Measurements from ENCODE around the gene GPT2. TPM values are rescaled to one million over a fixed set of nuclear protein-coding genes. Genes with fewer than 3 reads are reported as not detected.

Gene GPT2
- total and polyA plus RNA-seq, 2 experiments from 2014 or later, result 41.0 to 51.3 TPM

DNA sequence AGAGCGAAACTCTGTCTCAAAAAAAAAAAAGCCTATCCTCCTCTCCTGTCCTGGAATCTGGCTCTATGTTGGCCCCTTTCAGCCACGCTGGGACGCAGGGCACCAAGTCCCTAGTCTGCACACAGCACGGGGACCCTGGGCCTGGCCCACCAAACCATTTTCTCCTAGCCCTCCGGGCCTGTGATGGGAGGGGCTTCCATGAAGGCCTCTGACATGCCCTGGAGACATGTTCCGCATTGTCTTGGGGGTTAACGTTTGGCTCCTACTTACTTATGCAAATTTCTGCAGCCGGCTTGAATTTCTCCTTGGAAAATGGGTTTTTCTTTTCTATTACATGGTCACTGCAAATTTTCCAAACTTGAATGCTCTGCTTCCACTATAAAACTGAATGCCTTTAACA, 12.6 kb upstream of the GPT2 start:
- H3K9me2 ChIP-seq (replicated peaks; ENCODE audit: insufficient read depth), result no peaks in the 10 kb centered on the region
- no peak overlapping the region for H3K27ac ChIP-seq
- no peaks in the 10 kb centered on the region for H3K36me3 ChIP-seq (replicated peaks; ENCODE audit: insufficient read depth, low read depth)
- no peak overlapping the region for H2AFZ ChIP-seq
- no peaks in the 10 kb centered on the region for H3K27me3 ChIP-seq
- no peak for TF ChIP-seq EZH2 (IDR thresholded peaks at IDR 0.05; ENCODE audit: borderline replicate concordance)
- no peak for TF ChIP-seq CTCF (IDR thresholded peaks at IDR 0.05; ENCODE audit: poor library complexity)
- no peak for TF ChIP-seq EZH2phosphoT487 (IDR thresholded peaks at IDR 0.05; ENCODE audit: low read depth, severe bottlenecking, unreplicated experiment)
- DNase-seq (ENCODE audit: low spot score), result no peak
- no peaks in the 10 kb centered on the region for H4K20me1 ChIP-seq (ENCODE audit: insufficient read depth, poor library complexity, severe bottlenecking)
- H3K79me2 ChIP-seq, result no peaks in the 10 kb centered on the region
- no peaks in the 10 kb centered on the region for H3K4me1 ChIP-seq (ENCODE audit: insufficient read depth)
- 73% methylated on average over 8 of the region's 8 CpGs for WGBS (ENCODE audit: low lambda C conversion rate, missing lambda C conversion rate)
- H3K9me3 ChIP-seq (ENCODE audit: low read depth), result no peaks in the 10 kb centered on the region
- H3K4me2 ChIP-seq, result no peak overlapping the region
- no peak overlapping the region for H3K4me3 ChIP-seq

DNA sequence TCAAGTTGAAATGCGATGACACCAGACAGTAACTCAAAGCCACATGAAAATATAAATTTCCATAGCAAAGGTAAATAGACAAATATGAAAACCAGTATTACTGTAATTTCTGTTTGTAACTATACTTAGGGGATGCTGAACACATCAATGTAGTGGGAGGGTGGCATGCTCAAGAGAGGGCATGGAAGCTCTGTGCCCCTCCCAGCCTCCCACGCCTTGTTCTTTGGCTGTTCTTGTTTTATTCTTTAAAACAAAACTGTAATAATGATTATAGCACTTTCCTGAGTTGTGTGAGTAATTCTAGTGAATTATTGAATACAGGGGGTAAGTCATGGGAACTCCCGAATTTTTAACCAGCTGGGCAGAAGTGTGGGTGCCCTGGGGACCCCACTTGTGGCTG, 11.0 kb upstream of the GPT2 start:
- Histone ChIP-seq H3K27ac (no peak overlapping the region), H3K27me3 (no peaks in the 10 kb centered on the region), H2AFZ (no peak overlapping the region), H3K4me1 (ENCODE audit: insufficient read depth) (no peaks in the 10 kb centered on the region), H3K9me3 (ENCODE audit: low read depth) (no peaks in the 10 kb centered on the region), H3K79me2 (no peaks in the 10 kb centered on the region), H3K4me2 (no peak overlapping the region), H3K36me3 (replicated peaks; ENCODE audit: insufficient read depth, low read depth) (no peaks in the 10 kb centered on the region), H3K4me3 (no peak overlapping the region), H4K20me1 (ENCODE audit: insufficient read depth, poor library complexity, severe bottlenecking) (no peaks in the 10 kb centered on the region), H3K9me2 (replicated peaks; ENCODE audit: insufficient read depth) (no peaks in the 10 kb centered on the region)
- WGBS (ENCODE audit: low lambda C conversion rate, missing lambda C conversion rate), result 93% methylated on average over 3 of the region's 3 CpGs
- no peak for DNase-seq (ENCODE audit: low spot score)
- no peak for TF ChIP-seq EZH2phosphoT487 (IDR thresholded peaks at IDR 0.05; ENCODE audit: low read depth, severe bottlenecking, unreplicated experiment)
- TF ChIP-seq CTCF (IDR thresholded peaks at IDR 0.05; ENCODE audit: poor library complexity), result no peak
- no peak for TF ChIP-seq EZH2 (IDR thresholded peaks at IDR 0.05; ENCODE audit: borderline replicate concordance)

DNA sequence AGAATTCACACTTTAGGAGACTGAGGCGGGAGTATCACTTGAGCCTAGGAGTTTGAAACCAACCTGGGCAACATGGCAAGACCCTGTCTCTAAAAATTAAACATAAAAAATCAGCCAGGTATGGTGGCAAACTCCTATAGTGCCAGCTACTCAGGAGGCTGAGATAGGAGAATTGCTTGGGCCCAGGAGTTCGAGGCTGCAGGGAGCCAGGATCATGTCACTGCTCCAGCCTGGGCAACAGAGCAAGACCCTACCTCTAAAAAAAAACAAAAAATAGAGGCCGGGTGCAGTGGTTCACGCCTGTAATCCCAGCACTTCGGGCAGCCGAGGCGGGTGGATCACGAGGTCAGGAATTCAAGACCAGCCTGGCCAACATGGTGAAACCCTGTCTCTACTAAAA, 8.9 kb upstream of the GPT2 start:
- H4K20me1 ChIP-seq (ENCODE audit: insufficient read depth, poor library complexity, severe bottlenecking), result no peaks in the 10 kb centered on the region
- no peak overlapping the region for H3K27ac ChIP-seq
- TF ChIP-seq EZH2phosphoT487 (IDR thresholded peaks at IDR 0.05; ENCODE audit: low read depth, severe bottlenecking, unreplicated experiment) (no peak), CTCF (IDR thresholded peaks at IDR 0.05; ENCODE audit: poor library complexity) (no peak), EZH2 (IDR thresholded peaks at IDR 0.05; ENCODE audit: borderline replicate concordance) (no peak)
- DNase-seq (ENCODE audit: low spot score), result no peak
- no peak overlapping the region for H3K4me3 ChIP-seq
- no peaks in the 10 kb centered on the region for H3K4me1 ChIP-seq (ENCODE audit: insufficient read depth)
- no peak overlapping the region for H2AFZ ChIP-seq
- no peaks in the 10 kb centered on the region for H3K79me2 ChIP-seq
- H3K9me3 ChIP-seq (ENCODE audit: low read depth), result no peaks in the 10 kb centered on the region
- 97% methylated on average over 8 of the region's 8 CpGs for WGBS (ENCODE audit: low lambda C conversion rate, missing lambda C conversion rate)
- no peaks in the 10 kb centered on the region for H3K27me3 ChIP-seq
- no peak overlapping the region for H3K4me2 ChIP-seq
- no peaks in the 10 kb centered on the region for H3K36me3 ChIP-seq (replicated peaks; ENCODE audit: insufficient read depth, low read depth)
- H3K9me2 ChIP-seq (replicated peaks; ENCODE audit: insufficient read depth), result no peaks in the 10 kb centered on the region

Measured in hepatocyte (in vitro differentiated cells).